Smooth muscle cell (in vitro differentiated cells): ENCODE measurements around the gene PGM2L1. TPM values are rescaled to one million over a fixed set of nuclear protein-coding genes. Genes with fewer than 3 reads are reported as not detected.

Experiments
- DNase-seq: peaks from one replicate; lab custom pipeline; 2025; ENCODE audit not compliant: unreplicated experiment; lab: John Stamatoyannopoulos, UW
- H2AFZ ChIP-seq: fragments of 200-600 bp; sonication (generic); 2 replicates; pipeline ENCODE4 v1.6.0; 2016; ENCODE audit warnings: antibody characterized with exemption, low read depth, mild to moderate bottlenecking
- H3F3A ChIP-seq: fragments of 200-600 bp; sonication (generic); 2 replicates; pipeline ENCODE4 v1.6.0; 2017; ENCODE audit warnings: antibody characterized with exemption, low read depth
- H3K27ac ChIP-seq: fragments of 200-600 bp; sonication (generic); 2 replicates; pipeline ENCODE4 v1.5.1; 2016; ENCODE audit warnings: low read depth, mild to moderate bottlenecking
- H3K27me3 ChIP-seq: fragments of 200-600 bp; sonication (generic); 2 replicates; pipeline ENCODE4 v1.6.1; 2016; ENCODE audit warnings: low read depth, mild to moderate bottlenecking
- H3K36me3 ChIP-seq: fragments of 200-600 bp; sonication (generic); 2 replicates; pipeline ENCODE4 v1.5.1; 2016; ENCODE audit warnings: low read depth
- H3K4me1 ChIP-seq: fragments of 200-600 bp; sonication (generic); 2 replicates; pipeline ENCODE4 v1.5.1; 2016; ENCODE audit warnings: low read depth
- H3K4me2 ChIP-seq: fragments of 200-600 bp; sonication (generic); 2 replicates; pipeline ENCODE4 v1.6.0; 2016; ENCODE audit warnings: mild to moderate bottlenecking
- H3K4me3 ChIP-seq: fragments of 200-600 bp; sonication (generic); 2 replicates; pipeline ENCODE4 v1.5.1; 2016; ENCODE audit warnings: mild to moderate bottlenecking
- H3K79me2 ChIP-seq: fragments of 200-600 bp; sonication (generic); 2 replicates; pipeline ENCODE4 v1.6.0; 2016; ENCODE audit warnings: low read depth, mild to moderate bottlenecking
- H3K9ac ChIP-seq: fragments of 200-600 bp; sonication (generic); 2 replicates; pipeline ENCODE4 v1.6.0; 2016; ENCODE audit warnings: low read depth
- H3K9me3 ChIP-seq: fragments of 200-600 bp; sonication (generic); replicated peaks from 2 replicates; pipeline ENCODE4 v1.5.1; 2016; ENCODE audit warnings: low read depth
- H4K20me1 ChIP-seq: fragments of 200-600 bp; sonication (generic); 2 replicates; pipeline ENCODE4 v1.6.0; 2016; ENCODE audit warnings: low read depth
- WGBS: methylation state at CpG from one replicate; pipeline ENCODE4 v1.1.7; 2016; ENCODE audit warnings: low lambda C conversion rate; 5-methylcytosine and 5-hydroxymethylcytosine counted together
- polyA plus RNA-seq: library from polyadenylated mRNA; unstranded; fragments of >200 nt; fragmentation: Nextera tagmentation; extraction: Ambion mirVana; gene quantifications from 2 replicates; pipeline ENCODE4 v1.2.1, GENCODE V29; 2016
- total RNA-seq: library from RNA; depleted of rRNA; stranded (reverse); fragments of >200 nt; gene quantifications from 2 replicates; pipeline ENCODE4 v1.2.3, GENCODE V29; 2014
- TF ChIP-seq, protein P1 (sequence below): fragments of 200-600 bp; sonication (generic); IDR thresholded peaks from 2 replicates; pipeline ENCODE4 v1.5.1; 2017; ENCODE audit warnings: borderline replicate concordance, mild to moderate bottlenecking, antibody characterized with exemption; ENCODE audit not compliant: insufficient read depth, poor library complexity, severe bottlenecking

PGM2L1 gene
- total and polyA plus RNA-seq, 2 experiments from 2014 or later = 6.7 to 17.5 TPM

DNA sequence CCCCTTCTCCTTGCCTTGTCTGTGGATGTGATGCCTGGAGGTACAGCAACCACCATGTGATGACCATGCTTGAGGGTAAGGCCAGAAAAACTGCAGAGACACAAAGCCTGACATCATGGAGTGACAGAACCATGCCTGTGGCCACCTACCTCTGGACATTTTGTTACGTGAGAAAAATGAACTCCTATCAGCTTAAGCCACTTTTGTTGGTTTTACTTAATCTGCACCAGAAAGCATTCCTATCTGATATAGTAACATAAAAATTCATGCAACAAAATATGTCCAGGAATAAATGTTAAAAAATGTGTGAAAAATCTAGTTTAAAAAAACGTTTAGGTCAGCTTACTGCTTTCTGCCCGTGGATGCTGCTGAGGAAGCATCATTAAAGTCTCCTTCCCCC is 44.2 kb downstream of the PGM2L1 start:
- peaks cover 7% of the 10 kb centered on the region for H3K36me3 ChIP-seq
- 75% methylated on average over 3 of the region's 3 CpGs for WGBS
- H3K9me3 ChIP-seq = no peaks in the 10 kb centered on the region
- no peaks in the 10 kb centered on the region for H3K4me1 ChIP-seq
- no peaks in the 10 kb centered on the region for H3F3A ChIP-seq
- no peak overlapping the region for H2AFZ ChIP-seq
- H3K27me3 ChIP-seq = no peaks in the 10 kb centered on the region
- DNase-seq = no peak
- no peak overlapping the region for H3K27ac ChIP-seq
- no peak overlapping the region for H3K4me2 ChIP-seq
- TF ChIP-seq, protein P1, sequence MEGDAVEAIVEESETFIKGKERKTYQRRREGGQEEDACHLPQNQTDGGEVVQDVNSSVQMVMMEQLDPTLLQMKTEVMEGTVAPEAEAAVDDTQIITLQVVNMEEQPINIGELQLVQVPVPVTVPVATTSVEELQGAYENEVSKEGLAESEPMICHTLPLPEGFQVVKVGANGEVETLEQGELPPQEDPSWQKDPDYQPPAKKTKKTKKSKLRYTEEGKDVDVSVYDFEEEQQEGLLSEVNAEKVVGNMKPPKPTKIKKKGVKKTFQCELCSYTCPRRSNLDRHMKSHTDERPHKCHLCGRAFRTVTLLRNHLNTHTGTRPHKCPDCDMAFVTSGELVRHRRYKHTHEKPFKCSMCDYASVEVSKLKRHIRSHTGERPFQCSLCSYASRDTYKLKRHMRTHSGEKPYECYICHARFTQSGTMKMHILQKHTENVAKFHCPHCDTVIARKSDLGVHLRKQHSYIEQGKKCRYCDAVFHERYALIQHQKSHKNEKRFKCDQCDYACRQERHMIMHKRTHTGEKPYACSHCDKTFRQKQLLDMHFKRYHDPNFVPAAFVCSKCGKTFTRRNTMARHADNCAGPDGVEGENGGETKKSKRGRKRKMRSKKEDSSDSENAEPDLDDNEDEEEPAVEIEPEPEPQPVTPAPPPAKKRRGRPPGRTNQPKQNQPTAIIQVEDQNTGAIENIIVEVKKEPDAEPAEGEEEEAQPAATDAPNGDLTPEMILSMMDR = no peak
- H4K20me1 ChIP-seq = no peaks in the 10 kb centered on the region
- no peak overlapping the region for H3K9ac ChIP-seq
- no peaks in the 10 kb centered on the region for H3K79me2 ChIP-seq
- H3K4me3 ChIP-seq = no peak overlapping the region

DNA sequence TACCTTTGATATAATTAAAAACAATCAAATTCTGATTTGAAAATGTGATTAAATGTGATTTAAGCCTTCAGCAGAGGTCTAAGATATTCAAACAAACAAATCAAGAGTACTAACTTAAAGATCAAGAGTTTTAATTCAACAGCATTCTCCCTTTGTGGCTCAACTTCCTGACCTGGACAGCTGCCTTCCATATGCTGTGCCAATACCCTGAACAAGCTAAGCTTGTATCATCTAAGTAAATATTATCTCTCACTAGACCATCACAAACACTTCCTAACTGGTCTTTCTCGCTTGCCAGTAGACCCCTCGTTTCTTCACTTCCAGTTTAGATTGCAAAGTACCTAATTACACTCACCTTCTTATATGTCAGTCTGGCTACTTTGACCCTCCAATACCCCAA is 50.9 kb downstream of the PGM2L1 start:
- Histone ChIP-seq H3K4me3 (no peak overlapping the region), H3K27ac (no peak overlapping the region), H3K9ac (no peak overlapping the region), H3F3A (no peaks in the 10 kb centered on the region), H4K20me1 (no peaks in the 10 kb centered on the region), H3K79me2 (no peaks in the 10 kb centered on the region), H3K27me3 (no peaks in the 10 kb centered on the region), H2AFZ (no peak overlapping the region), H3K36me3 (peaks cover 20% of the 10 kb centered on the region), H3K4me1 (no peaks in the 10 kb centered on the region), H3K4me2 (no peak overlapping the region), H3K9me3 (no peaks in the 10 kb centered on the region)
- TF ChIP-seq, protein P1 = no peak
- DNase-seq = no peak
- 88% methylated on average over 2 of the region's 2 CpGs for WGBS

DNA sequence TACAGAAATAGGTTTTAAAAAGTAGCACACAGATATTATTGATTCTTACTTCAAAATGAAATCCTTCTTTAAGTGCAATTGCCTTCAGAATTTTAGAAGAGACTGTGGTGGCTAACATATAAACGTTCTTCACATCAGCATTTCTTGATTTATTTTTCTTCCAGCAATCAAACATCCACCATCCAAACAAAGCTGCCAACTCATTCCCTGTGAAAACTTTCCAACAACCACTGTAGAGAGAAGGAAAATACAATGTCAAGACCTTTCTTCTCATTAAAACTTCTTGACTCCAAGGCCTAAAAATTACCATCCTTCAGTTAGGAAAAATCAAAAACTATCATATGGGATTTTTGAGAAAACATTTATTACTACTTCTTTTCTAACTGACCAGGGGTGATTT is 52.8 kb downstream of the PGM2L1 start:
- Histone ChIP-seq H3K4me2 (no peak overlapping the region), H2AFZ (no peak overlapping the region), H4K20me1 (no peaks in the 10 kb centered on the region), H3F3A (no peaks in the 10 kb centered on the region), H3K27me3 (no peaks in the 10 kb centered on the region), H3K79me2 (no peaks in the 10 kb centered on the region), H3K27ac (no peak overlapping the region), H3K4me1 (no peaks in the 10 kb centered on the region), H3K9ac (no peak overlapping the region), H3K36me3 (peaks cover 17% of the 10 kb centered on the region), H3K9me3 (no peaks in the 10 kb centered on the region), H3K4me3 (no peak overlapping the region)
- TF ChIP-seq, protein P1 = no peak
- no peak for DNase-seq
- 95% methylated on average over 1 of the region's 1 CpG for WGBS

DNA sequence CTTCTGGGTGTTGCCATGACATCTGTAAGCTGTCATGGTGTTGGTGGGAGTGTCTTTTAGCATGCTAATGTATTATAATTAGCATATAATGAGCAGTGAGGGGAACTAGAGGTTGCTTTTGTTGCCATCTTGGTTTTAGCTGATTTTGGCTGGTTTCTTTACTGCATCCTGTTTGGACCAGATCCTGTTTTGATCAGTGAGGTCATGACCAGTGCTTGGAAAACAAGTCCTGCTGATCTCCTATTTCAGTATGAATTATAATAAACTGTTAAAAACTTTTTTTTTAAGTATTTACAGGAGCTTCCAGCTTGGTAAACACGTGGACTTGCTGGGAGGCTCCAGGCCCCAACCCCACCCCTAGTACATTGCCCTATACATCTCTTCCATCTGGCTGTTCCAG is 56.3 kb downstream of the PGM2L1 start:
- TF ChIP-seq, protein P1 = no peak
- Histone ChIP-seq H3K79me2 (no peaks in the 10 kb centered on the region), H3K4me3 (no peak overlapping the region), H2AFZ (no peak overlapping the region), H3K4me2 (no peak overlapping the region), H3K27ac (no peak overlapping the region), H3K4me1 (no peaks in the 10 kb centered on the region), H4K20me1 (no peaks in the 10 kb centered on the region), H3K36me3 (peaks cover 25% of the 10 kb centered on the region), H3F3A (no peaks in the 10 kb centered on the region), H3K9me3 (no peaks in the 10 kb centered on the region), H3K27me3 (no peaks in the 10 kb centered on the region), H3K9ac (no peak overlapping the region)
- no peak for DNase-seq
- WGBS = 81% methylated on average over 1 of the region's 1 CpG
